Endometrial microvascular endothelial cells (primary cell): ENCODE data around the gene SYP. TPM values are rescaled to one million over a fixed set of nuclear protein-coding genes. Genes with fewer than 3 reads are reported as not detected.

Experiments
- in situ Hi-C: cut with HindIII; loops from 2 replicates; pipeline ENCODE4 v1.10.0; 2017; ENCODE audit warnings: low sequenced_read_pairs, low pct_unique_long_range_greater_than_20kb; ENCODE audit errors: inconsistent ontology term
- total RNA-seq: library from RNA; depleted of rRNA; stranded (reverse); fragments of >200 nt; gene quantifications from one replicate; pipeline ENCODE4 v1.2.3, GENCODE V29; 2015; ENCODE audit errors: inconsistent ontology term

The SYP gene
- total RNA-seq, 1 donor from 2014 or later, result 0.09 TPM

- in situ Hi-C loops, result no loop called here
Observed at GRCh38 chrX:49226946-49227345, 27.0 kb upstream of the SYP start.

DNA sequence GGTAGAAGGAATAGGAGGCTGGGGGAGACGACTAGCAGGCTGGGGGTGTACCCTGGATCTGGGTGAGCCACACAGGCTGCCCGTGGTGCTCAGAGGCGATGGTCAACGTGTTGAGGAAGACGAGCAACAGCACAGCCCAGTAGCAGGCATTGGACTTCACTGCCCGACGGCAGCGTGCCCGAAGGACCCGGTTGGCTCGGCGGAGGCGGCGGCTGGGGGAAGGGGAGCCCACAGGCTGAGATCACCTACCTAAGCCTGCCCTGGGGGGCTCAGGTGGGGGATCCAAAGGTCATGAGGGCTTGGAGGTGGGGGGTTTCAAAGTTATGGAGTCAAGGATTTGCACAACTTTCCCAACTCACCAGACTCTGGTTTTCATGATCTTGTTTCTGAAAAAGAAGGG is 25.9 kb upstream of the SYP start:
- in situ Hi-C loops, result no loop called here

GRCh38 chrX:49221868-49222267 is 21.9 kb upstream of the SYP start:
- in situ Hi-C loops, result no loop called here

GRCh38 chrX:49220100-49220499 is 20.1 kb upstream of the SYP start:
- in situ Hi-C loops, result no loop called here

DNA sequence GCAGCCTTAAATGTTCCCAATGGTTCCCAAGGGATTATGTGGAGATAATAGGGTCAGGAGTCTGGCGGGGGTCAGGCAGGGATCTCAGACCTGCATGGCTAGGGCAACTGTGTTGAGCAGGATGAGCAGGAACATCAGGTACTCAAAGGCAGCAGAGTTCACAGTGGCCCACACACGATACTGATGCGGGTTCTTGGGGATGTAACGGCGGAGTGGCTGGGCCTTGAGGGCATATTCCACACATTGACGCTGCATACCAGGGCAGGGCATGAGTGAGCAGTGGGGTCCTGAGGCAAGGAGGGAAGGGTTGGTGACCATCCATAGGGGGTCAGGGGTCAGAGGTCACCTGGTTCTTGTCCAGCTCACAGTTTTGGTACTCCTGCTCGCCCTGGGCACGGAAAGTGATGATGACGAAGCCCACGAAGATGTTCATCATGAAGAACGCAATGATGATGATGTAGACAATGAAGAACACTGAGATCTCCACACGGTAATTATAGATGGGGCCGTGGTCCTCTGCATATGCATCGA is 15.1 kb upstream of the SYP start:
- in situ Hi-C loops, result no loop called here

DNA sequence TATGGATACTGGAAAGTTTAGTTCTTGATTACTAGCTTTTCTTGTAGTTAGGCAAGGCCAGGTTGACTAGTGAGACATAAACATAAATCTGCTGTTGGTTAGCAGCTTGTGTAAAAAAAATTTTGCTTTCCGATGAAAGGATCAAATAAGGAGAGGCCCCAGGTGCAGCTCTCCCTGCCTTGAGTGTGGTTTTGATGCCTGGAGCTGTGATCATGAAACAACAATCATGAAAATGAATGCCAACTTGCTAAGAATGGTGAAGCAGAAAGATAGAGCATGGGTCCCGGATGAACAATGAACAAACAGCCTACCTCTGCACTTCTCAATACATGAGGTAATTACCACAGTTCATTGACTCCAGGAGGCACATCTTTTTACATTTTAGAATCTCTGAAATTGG is 14.4 kb upstream of the SYP start:
- in situ Hi-C loops, result no loop called here

- in situ Hi-C loops, result no loop called here
Observed at GRCh38 chrX:49212861-49213260, 12.9 kb upstream of the SYP start.

GRCh38 chrX:49212209-49212608 is 12.2 kb upstream of the SYP start:
- in situ Hi-C loops, result no loop called here

DNA sequence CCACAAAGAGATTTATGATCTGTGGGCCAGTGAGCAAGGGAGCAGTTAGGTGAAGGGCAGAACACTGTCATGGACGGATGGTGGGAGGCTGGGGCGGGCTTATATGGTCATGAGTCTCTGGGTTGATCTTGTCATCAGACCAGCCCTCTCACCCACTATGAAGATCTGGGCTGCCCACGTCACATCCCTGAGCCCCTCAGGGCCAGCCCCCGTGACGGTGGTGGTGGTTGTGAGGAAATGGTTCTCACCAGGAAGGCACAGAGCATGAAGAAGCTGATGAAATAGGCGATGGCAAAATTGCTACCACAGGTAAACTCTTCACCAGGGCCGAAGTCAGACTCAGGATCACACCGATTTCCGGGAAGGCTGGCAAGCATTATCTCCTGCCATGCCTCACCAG is 11.1 kb upstream of the SYP start:
- in situ Hi-C loops, result no loop called here

- in situ Hi-C loops, result no loop called here
Observed at GRCh38 chrX:49210406-49210805, 10.4 kb upstream of the SYP start.

GRCh38 chrX:49209434-49210251 is 9.7 kb upstream of the SYP start:
- in situ Hi-C loops, result no loop called here

- in situ Hi-C loops, result no loop called here
Observed at GRCh38 chrX:49208399-49208798, 8.4 kb upstream of the SYP start.

- in situ Hi-C loops, result no loop called here
Observed at GRCh38 chrX:49206543-49206942, 6.5 kb upstream of the SYP start.

DNA sequence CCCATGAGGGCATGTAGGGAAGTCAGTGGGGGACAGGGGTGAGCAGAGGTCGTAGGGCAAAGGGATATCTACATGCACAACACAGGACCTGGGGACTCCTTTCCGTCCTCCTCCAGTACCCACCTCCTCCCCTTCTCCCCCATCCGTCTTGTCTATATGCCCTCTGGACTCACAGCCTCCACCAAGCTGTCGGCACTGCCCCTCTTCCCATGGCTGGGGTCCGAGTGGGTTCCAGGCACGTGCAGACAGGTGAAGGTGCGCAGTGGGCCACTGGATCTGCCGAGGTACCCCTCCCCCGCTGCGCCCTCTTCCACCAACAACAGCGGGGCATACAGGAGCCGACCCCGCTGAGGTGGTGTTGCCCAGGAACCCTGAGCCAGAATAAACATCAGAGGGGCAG is 5.5 kb upstream of the SYP start:
- in situ Hi-C loops, result no loop called here

GRCh38 chrX:49204709-49205108 is 4.7 kb upstream of the SYP start:
- in situ Hi-C loops, result no loop called here

DNA sequence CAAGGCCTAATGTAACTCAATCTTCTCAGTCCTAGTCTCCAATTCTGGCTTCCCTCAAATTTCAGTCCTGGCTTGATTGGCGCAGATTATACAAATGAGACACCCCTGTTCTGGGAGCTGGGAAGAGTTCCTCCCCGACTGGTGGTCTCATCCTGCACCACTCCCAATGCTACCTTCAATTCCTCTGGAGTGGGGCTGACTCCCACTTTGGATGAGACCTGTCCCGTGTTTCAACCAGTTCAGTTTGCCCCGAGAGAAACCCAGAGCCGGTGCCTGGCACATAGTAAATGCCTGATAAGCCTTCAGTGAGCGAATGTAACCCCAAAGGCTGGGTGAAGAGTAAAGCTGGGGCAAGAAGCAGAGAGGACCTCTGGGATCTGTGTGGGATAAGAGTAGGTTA is 4.0 kb upstream of the SYP start:
- in situ Hi-C loops, result no loop called here

DNA sequence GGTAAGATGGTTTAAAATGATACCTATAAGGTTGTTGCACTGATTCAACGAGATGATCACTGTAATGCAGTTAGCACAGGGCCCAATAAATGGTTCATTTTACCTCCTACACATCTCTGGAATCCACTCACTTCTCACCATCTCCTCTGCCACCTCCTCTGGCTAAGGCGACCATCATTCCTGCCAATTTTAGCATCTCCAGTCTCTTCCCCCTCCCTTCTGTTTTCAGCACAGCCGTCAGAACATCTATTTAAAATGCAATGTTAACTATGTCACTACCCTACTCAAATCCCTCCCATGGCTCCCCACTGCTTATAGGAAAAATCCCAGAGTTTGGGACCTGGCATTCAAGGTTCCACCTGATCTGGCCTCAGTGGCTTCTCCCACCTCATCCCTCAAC is 3.5 kb upstream of the SYP start:
- in situ Hi-C loops, result no loop called here

DNA sequence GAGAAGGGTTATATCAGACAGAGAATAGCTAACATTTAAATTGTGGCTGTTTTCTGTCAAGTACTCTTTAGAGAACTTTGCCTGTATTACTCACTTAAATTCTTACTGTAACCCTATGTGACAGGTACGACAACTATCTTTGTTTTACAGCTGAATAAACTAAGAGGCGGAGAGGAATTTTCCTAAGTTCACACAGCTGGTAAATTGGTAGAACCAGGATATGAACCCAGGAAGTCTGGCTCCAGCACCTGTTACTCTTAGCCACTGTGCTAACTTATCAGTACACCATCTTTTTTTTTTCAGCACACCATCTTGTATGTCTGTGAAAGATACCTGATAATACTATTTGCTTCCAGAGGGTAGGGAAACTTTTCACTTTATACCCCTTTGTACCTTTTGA is 2.0 kb upstream of the SYP start:
- in situ Hi-C loops, result no loop called here

- in situ Hi-C loops, result no loop called here
Observed at GRCh38 chrX:49199315-49199595, 738 bp downstream of the SYP start.

DNA sequence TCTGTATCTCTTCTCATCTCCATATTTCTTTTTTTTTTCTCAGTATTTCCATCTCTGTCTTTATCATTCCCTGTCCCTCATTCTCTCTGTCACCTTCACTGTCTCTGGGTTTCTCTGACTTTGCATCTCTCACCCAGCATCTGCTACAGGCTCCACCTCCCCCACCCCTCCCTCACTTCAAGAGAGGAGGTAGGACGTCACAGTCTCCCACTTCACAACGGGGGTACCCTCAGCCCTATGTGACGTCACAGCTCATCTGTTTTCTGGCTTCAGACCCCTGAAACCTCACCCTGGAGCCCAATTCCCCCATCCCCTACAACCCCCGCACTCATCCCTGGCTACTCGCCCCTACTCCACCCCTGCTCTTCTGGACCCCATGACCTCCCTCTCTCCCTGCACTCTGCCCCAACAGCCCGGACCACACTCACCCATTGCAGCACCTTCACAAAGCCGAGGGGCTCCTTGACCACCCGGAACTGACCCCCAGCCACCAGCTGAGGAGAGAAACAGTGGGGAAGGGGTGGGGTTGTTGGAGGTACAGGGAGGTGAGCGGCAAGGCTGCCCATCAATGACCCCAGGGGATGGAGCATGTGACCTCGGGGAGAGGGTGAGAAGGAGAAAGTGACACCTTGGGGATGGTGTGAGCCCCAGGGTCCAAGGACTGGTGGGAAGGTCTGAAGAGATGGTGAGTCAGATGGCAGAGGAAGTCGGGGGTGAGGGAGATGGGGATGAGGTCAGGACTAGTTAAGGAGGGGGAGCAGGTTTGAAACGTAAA is 1.3 kb downstream of the SYP start:
- in situ Hi-C loops, result no loop called here
